ENCODE results near the gene FBN1. TPM values are rescaled to one million over a fixed set of nuclear protein-coding genes. Genes with fewer than 3 reads are reported as not detected.

Gene FBN1
- total and polyA plus RNA-seq, 2 donors (not counting 3 experiments of a cell fraction or from before 2014, with no cell fraction given), result 107 to 111 TPM

DNA sequence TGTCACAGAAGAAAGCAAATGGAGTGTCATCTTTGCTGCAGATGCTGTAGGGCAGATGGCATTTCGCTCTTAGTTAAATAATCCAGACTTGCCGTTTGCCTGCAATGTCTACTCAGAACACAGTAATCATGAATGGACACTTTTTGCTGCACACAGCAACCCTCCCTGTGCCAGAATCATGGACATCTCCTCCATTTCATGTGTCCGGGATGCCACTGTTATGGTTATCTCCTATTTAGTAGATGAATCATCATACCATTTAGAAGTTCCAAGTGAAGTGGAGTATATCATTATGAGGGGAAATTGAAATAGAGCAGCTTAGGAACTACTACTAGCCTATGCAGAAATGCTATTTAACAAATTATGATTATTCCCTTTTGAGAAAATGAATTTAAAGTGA is 195.8 kb downstream of the FBN1 start:
- intact Hi-C loops (cut with micrococcal nuclease) (loop anchor here (5.0 kb wide), 2 partner anchors 153 to 363 kb away; partner anchors contain the start of gene CEP152), dilution Hi-C loops (cut with MboI; ENCODE audit: extremely low pct_ligation_motif_present, low sequenced_read_pairs) (no loop called here)
- Histone ChIP-seq H3K36me3 (ENCODE audit: control insufficient read depth in 2 of 2, extremely low read depth in 1 of 2, insufficient read depth in 2 of 2, low read length in 2 of 2) (peaks cover 4 to 6% of the 10 kb centered on the region in 2 experiments), H3K4me3 (replicated peaks in 1 of 3; ENCODE audit: insufficient read depth in 1 of 3, low read depth in 1 of 3, low read length in 3 of 3) (no peak overlapping the region), H3K79me2 (ENCODE audit: control insufficient read depth, insufficient read depth, low read length) (no peaks in the 10 kb centered on the region), H2AFZ (ENCODE audit: low read depth, low read length) (no peak overlapping the region), H3K27ac (ENCODE audit: insufficient read depth, low read depth, low read length) (no peak overlapping the region), H3K4me2 (ENCODE audit: insufficient read depth, low read length) (no peak overlapping the region), H3K9me1 (replicated peaks; ENCODE audit: control insufficient read depth, extremely low read depth, insufficient read depth, low read length) (no peaks in the 10 kb centered on the region), H4K20me1 (replicated peaks; ENCODE audit: control insufficient read depth, extremely low read depth, insufficient read depth, low read length) (no peaks in the 10 kb centered on the region), H3K9ac (replicated peaks; ENCODE audit: extremely low read depth, insufficient read depth, low read length) (no peak overlapping the region), H3K27me3 (ENCODE audit: control insufficient read depth in 2 of 2, insufficient read depth in 2 of 2, low read length in 2 of 2) (no peaks in the 10 kb centered on the region), H3K9me3 (replicated peaks; ENCODE audit: control insufficient read depth, insufficient read depth, low read length) (no peaks in the 10 kb centered on the region), H3K4me1 (ENCODE audit: control insufficient read depth, extremely low read depth, insufficient read depth, low read length) (peaks cover 38% of the 10 kb centered on the region)
- POLR2A ChIA-PET, result no interaction called here
- DNase-seq (ENCODE audit: low read depth, low spot score), result no peak
- no TSS peak for BruUV-seq (replicated peaks)
- no peak for FAIRE-seq
- CTCF ChIA-PET, result interaction anchor here (1.5 kb wide), 1 partner anchor 47 kb away, joined by 3 read pairs; no protein-coding TSS in a partner anchor
- no peak for TF ChIP-seq GATA2 (IDR thresholded peaks at IDR 0.05; ENCODE audit: insufficient read depth, insufficient read length, low read depth, low read length)
- TF ChIP-seq, protein P1, sequence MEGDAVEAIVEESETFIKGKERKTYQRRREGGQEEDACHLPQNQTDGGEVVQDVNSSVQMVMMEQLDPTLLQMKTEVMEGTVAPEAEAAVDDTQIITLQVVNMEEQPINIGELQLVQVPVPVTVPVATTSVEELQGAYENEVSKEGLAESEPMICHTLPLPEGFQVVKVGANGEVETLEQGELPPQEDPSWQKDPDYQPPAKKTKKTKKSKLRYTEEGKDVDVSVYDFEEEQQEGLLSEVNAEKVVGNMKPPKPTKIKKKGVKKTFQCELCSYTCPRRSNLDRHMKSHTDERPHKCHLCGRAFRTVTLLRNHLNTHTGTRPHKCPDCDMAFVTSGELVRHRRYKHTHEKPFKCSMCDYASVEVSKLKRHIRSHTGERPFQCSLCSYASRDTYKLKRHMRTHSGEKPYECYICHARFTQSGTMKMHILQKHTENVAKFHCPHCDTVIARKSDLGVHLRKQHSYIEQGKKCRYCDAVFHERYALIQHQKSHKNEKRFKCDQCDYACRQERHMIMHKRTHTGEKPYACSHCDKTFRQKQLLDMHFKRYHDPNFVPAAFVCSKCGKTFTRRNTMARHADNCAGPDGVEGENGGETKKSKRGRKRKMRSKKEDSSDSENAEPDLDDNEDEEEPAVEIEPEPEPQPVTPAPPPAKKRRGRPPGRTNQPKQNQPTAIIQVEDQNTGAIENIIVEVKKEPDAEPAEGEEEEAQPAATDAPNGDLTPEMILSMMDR (IDR thresholded peaks at IDR 0.05; ENCODE audit: extremely low read depth in 1 of 2, insufficient read depth in 1 of 2, low read depth in 1 of 2, low read length in 2 of 2), result no peak
- no peak for TF ChIP-seq MYC (IDR thresholded peaks at IDR 0.05; ENCODE audit: low read depth, low read length)
- TF ChIP-seq EZH2 (IDR thresholded peaks at IDR 0.05; ENCODE audit: borderline replicate concordance, low read depth, low read length, severe bottlenecking), result no peak
- TF ChIP-seq, protein P2, sequence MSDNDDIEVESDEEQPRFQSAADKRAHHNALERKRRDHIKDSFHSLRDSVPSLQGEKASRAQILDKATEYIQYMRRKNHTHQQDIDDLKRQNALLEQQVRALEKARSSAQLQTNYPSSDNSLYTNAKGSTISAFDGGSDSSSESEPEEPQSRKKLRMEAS (IDR thresholded peaks at IDR 0.05; ENCODE audit: insufficient read depth, insufficient read length), result no peak
- TF ChIP-seq JUN (IDR thresholded peaks at IDR 0.05; ENCODE audit: borderline replicate concordance, insufficient read depth, insufficient read length, low read depth), result no peak
- TF ChIP-seq POLR2A (IDR thresholded peaks at IDR 0.05; ENCODE audit: low read depth, low read length), result no peak
- no peak for TF ChIP-seq FOS (IDR thresholded peaks at IDR 0.05; ENCODE audit: borderline replicate concordance, insufficient read depth, low read length)

Measured in endothelial cell of umbilical vein (primary cell).